Sigmoid colon (tissue), 7 donors: ENCODE results near the gene TPI1. TPM values are rescaled to one million over a fixed set of nuclear protein-coding genes. Genes with fewer than 3 reads are reported as not detected.
A peak's percentile ranks its signal among the peaks of the same experiment; 100 is the strongest.
"Not testable (repeated sequence)": the region's sequence is repeated elsewhere in the genome, so short reads cannot be mapped to it uniquely, and the experiment has no call there.

ENCODE experiments used
- DNase-seq: peaks from one replicate; pipeline ENCODE4 v3.0.0-alpha.2; 2019
- H3K27ac ChIP-seq, 4 donors: fragments of 200-600 bp; sonication (generic); one replicate each; pipeline ENCODE4 v1.5.1; 2016 to 2019; ENCODE audit warnings: mild to moderate bottlenecking in 1 of 4
- H3K27me3 ChIP-seq, 3 donors: fragments of 200-600 bp; sonication (generic); one replicate each; pipeline ENCODE4 v1.5.1; 2019; ENCODE audit warnings: mild to moderate bottlenecking in 1 of 3
- H3K36me3 ChIP-seq, 4 donors: fragments of 200-600 bp; sonication (generic); one replicate each; pipeline ENCODE4 v1.5.1; 2016 to 2019
- H3K4me1 ChIP-seq, 4 donors: fragments of 200-600 bp; sonication (generic); one replicate each; pipeline ENCODE4 v1.5.1; 2017 to 2019
- H3K4me3 ChIP-seq, 4 donors: fragments of 200-600 bp; sonication (generic); one replicate each; pipeline ENCODE4 v1.5.1; 2017 to 2019; ENCODE audit warnings: mild to moderate bottlenecking in 2 of 4, moderate library complexity in 1 of 4
- H3K9me3 ChIP-seq, 4 donors: fragments of 200-600 bp in 3 of 4; sonication (generic) in 3 of 4; one replicate each; pipeline versions ENCODE4 v1.5.1 to v1.6.1; 2013 to 2019
- CTCF ChIP-seq, 4 experiments: fragments of 450-650 bp in 3 of 4; fragments of 200-600 bp in 1 of 4; IDR thresholded peaks; one replicate each; pipeline ENCODE4 v1.5.1; 2016 to 2019; ENCODE audit warnings: antibody characterized with exemption in 4 of 4, mild to moderate bottlenecking in 3 of 4, moderate library complexity in 2 of 4
- EP300 ChIP-seq, 4 donors: sonication (generic); formaldehyde crosslinking; IDR thresholded peaks; one replicate each; pipeline ENCODE4 v1.6.1; 2017; ENCODE audit warnings: antibody characterized with exemption in 4 of 4
- POLR2A ChIP-seq, 2 donors: fragments of 450-650 bp; IDR thresholded peaks; one replicate each; pipeline ENCODE4 v1.6.1; 2016; ENCODE audit warnings: antibody characterized with exemption in 2 of 2, mild to moderate bottlenecking in 2 of 2, moderate library complexity in 2 of 2
- POLR2AphosphoS5 ChIP-seq, 4 donors: sonication (generic); formaldehyde crosslinking; IDR thresholded peaks; one replicate each; pipeline ENCODE4 v1.6.1; 2017; ENCODE audit warnings: antibody characterized with exemption in 4 of 4
- WGBS, 2 donors: extraction: QIAGEN DNeasy Blood & Tissue Kit; methylation state at CpG; one replicate each; pipeline ENCODE4 v1.1.7; 2013; 5-methylcytosine and 5-hydroxymethylcytosine counted together
- intact Hi-C: fragments of 100-400 bp; cut with DNase I; formaldehyde crosslinking; loops from one replicate; pipeline ENCODE4 v1.15.1; 2023
- polyA plus RNA-seq, 3 donors: library from polyadenylated mRNA; stranded (reverse); fragments of 200-250 nt; gene quantifications; one replicate each; pipeline ENCODE4 v1.2.3, GENCODE V29; 2013
- total RNA-seq, 4 donors: library from RNA; depleted of rRNA; stranded (reverse); fragments of >200 nt; gene quantifications; one replicate each; pipeline ENCODE4 v1.1.0, GENCODE V29; 2016
- donor health status: healthy with polysubstance abuse.
- donor health status: Bipolar disorder and iron deficiency.
- donor health status: healthy.

The TPI1 gene
- total and polyA plus RNA-seq, 7 donors, result 194 to 994 (median 345) TPM

- peak; percentile 66 to 85 (median 74) for TF ChIP-seq CTCF (IDR thresholded peaks at IDR 0.05)
- peak; percentile 55 to 76 for TF ChIP-seq POLR2A (IDR thresholded peaks at IDR 0.05)
- TF ChIP-seq POLR2AphosphoS5 (IDR thresholded peaks at IDR 0.05), result peak; percentile 77 to 89 (median 82)
- peak in 1 of 4 donors; percentile 58 for TF ChIP-seq EP300 (IDR thresholded peaks at IDR 0.05)
- Histone ChIP-seq H3K27me3 (no peaks in the 10 kb centered on the region), H3K4me3 (peak overlapping the region; percentile 42 to 55 (median 48)), H3K36me3 (no peaks in the 10 kb centered on the region), H3K27ac (peak overlapping the region; percentile 88 to 94 (median 90)), H3K4me1 (peaks cover 0 to 13% (median 6%) of the 10 kb centered on the region in 4 donors), H3K9me3 (no peaks in the 10 kb centered on the region)
- peak; percentile 98 for DNase-seq
- 1 to 2% methylated on average over 68 of the region's 68 CpGs for WGBS, 2 donors
- intact Hi-C loops, result loop anchor here (1.0 kb wide), 2 partner anchors 18 to 22 kb away; partner anchors contain the start of gene SPSB2
These were observed 23.7 kb downstream of the TPI1 start for GRCh38 chr12:6890789-6891645.

GRCh38 chr12:6891646-6892001 is 24.3 kb downstream of the TPI1 start:
- H3K27me3 ChIP-seq, result no peaks in the 10 kb centered on the region
- H3K9me3 ChIP-seq, result no peaks in the 10 kb centered on the region
- no peak for DNase-seq
- no peaks in the 10 kb centered on the region for H3K36me3 ChIP-seq
- H3K27ac ChIP-seq, result peak overlapping the region; percentile 88 to 94 (median 90)
- intact Hi-C loops, result loop anchor here (1.0 kb wide), 2 partner anchors 18 to 22 kb away; partner anchors contain the start of gene SPSB2
- TF ChIP-seq CTCF (IDR thresholded peaks at IDR 0.05), result no peak
- TF ChIP-seq POLR2AphosphoS5 (IDR thresholded peaks at IDR 0.05), result no peak
- TF ChIP-seq EP300 (IDR thresholded peaks at IDR 0.05), result no peak
- TF ChIP-seq POLR2A (IDR thresholded peaks at IDR 0.05), result no peak
- H3K4me1 ChIP-seq, result peaks cover 0 to 13% (median 6%) of the 10 kb centered on the region in 4 donors
- H3K4me3 ChIP-seq, result peak overlapping the region; percentile 42 to 55 (median 48)
- 78 to 86% methylated on average over 5 of the region's 5 CpGs for WGBS, 2 donors

GRCh38 chr12:6892683-6893082 is 25.4 kb downstream of the TPI1 start:
- H3K27me3 ChIP-seq, DNase-seq, H3K27ac ChIP-seq, H3K4me3 ChIP-seq, H3K36me3 ChIP-seq, H3K9me3 ChIP-seq, intact Hi-C loops: not testable (repeated sequence)
- H3K4me1 ChIP-seq, result peaks cover 0 to 13% (median 6%) of the 10 kb centered on the region in 4 donors
- WGBS, 2 donors, result 93 to 96% methylated on average over 3 of the region's 3 CpGs

- WGBS, 2 donors, result 83 to 88% methylated on average over 3 of the region's 3 CpGs
- DNase-seq, result no peak
- intact Hi-C loops, result no loop called here
- Histone ChIP-seq H3K4me1 (peaks cover 0 to 13% (median 6%) of the 10 kb centered on the region in 4 donors), H3K27me3 (no peaks in the 10 kb centered on the region), H3K9me3 (no peaks in the 10 kb centered on the region), H3K27ac (no peak overlapping the region), H3K4me3 (no peak overlapping the region), H3K36me3 (no peaks in the 10 kb centered on the region)
- TF ChIP-seq POLR2AphosphoS5 (IDR thresholded peaks at IDR 0.05) (no peak), CTCF (IDR thresholded peaks at IDR 0.05) (no peak), EP300 (IDR thresholded peaks at IDR 0.05) (no peak), POLR2A (IDR thresholded peaks at IDR 0.05) (no peak)
These were observed 27.0 kb downstream of the TPI1 start for GRCh38 chr12:6894321-6894720.

GRCh38 chr12:6896846-6897435 is 29.6 kb downstream of the TPI1 start:
- Histone ChIP-seq H3K4me3 (no peak overlapping the region), H3K27me3 (no peaks in the 10 kb centered on the region), H3K9me3 (no peaks in the 10 kb centered on the region), H3K4me1 (peaks cover 0 to 2% (median 0%) of the 10 kb centered on the region in 4 donors), H3K36me3 (no peaks in the 10 kb centered on the region), H3K27ac (no peak overlapping the region)
- 86 to 92% methylated on average over 6 of the region's 6 CpGs for WGBS, 2 donors
- intact Hi-C loops, result no loop called here
- TF ChIP-seq CTCF (IDR thresholded peaks at IDR 0.05), result no peak
- no peak for TF ChIP-seq POLR2A (IDR thresholded peaks at IDR 0.05)
- TF ChIP-seq EP300 (IDR thresholded peaks at IDR 0.05), result no peak
- TF ChIP-seq POLR2AphosphoS5 (IDR thresholded peaks at IDR 0.05), result no peak
- DNase-seq, result no peak
